GM19351 (cell line): ENCODE measurements around the gene ETV5.
"Not testable (repeated sequence)": the region's sequence is repeated elsewhere in the genome, so short reads cannot be mapped to it uniquely, and the experiment has no call there.

Source experiments
- ATAC-seq: cut with Tn5 transposase; IDR thresholded peaks from one replicate; pipeline ENCODE4 v1.9.1; 2021; ENCODE audit warnings: mild to moderate bottlenecking, moderate library complexity; ENCODE audit not compliant: unreplicated experiment

Gene ETV5

DNA sequence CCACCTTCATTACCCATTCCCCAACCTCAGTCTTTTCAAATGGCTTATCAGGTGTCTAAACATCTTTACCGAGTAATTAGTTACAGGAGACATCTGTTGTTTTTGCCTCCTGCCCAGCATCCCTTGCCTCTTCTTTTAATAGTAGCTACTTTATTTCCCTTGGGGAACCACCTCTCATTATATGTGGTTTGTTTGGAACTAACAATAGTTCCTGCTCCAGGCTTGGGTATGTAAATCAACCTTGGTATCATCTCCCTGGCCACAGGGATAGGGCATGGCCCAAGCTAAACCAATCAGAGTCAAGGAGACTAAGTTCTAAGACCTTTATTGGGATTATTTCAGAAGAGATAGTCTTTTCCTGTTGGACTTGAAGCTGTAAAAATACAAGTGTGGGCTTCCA is 76.6 kb downstream of the ETV5 start:
- no peak for ATAC-seq

- not testable (repeated sequence) for ATAC-seq
Observed at GRCh38 chr3:186025993-186026392, 82.9 kb downstream of the ETV5 start.

GRCh38 chr3:186025161-186025560 is 83.7 kb downstream of the ETV5 start:
- no peak for ATAC-seq

DNA sequence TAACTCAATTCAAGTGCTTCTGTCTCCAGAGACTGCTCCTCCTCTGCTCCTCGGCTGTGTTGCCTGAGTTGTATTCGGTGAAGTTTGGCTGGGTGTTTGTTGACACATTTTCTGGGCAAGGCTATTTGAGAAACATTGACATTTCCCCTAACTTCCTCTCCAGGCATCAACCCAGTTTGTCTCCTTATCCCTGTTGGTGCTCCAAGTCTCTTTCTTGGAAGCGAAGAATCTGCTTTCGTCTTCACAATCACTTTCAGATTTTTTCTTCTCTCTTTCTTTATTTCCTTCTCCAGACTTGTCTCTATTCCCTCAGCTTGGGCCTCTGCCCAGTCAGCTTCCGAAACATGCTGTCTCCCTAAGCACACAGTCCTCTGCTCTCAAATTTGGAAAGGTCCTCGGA is 84.7 kb downstream of the ETV5 start:
- no peak for ATAC-seq

DNA sequence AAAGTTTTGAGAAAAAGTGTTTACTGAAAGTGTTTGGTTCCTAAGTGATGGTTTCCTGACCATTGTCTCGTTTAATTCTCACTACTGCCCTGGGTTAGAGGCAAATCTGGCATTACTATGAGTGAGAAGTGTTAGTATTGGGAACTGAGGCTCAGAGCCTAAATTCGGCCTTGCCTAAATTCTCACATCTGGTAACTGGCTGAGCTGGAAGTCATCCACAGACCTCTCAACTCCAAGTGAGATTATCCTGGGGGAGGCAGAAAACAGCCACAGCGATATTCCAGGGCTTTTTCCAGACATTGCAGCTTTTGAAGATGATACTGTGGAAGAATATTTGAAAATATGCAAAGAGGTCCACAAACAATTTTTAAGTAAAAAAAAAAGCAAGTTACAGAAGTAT is 86.0 kb downstream of the ETV5 start:
- ATAC-seq: no peak

DNA sequence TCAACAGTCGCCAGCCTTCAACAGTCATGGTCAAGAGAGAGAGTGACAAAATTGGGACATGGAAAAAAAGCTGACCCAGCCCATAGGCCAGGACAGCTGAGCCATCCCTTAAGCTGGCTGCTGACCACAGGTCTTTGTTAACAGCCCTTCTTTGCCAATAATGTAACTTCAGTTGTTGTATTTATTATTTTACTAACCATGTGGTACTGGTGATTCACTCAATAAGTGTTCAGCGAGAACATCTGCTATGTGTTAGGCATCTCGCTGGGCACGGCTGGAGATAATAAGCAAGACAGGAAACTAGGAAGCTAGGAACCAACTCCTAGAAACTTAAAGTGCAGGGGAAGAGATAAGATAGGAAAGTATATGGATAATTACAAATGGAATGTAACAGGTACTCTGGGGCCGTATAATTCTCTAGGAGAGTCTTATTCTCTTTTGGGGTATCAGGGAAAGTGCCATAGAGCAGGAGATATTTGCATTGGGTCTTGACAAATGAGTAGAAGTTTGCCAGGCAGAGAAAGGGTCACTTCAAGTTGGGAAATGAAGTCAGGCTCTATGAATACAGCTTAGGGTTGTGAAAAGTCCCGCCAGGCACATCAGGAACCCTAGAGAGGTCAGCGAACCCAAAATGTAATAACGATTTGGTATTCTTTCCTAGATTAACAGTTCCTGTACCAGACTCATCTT is 87.1 kb downstream of the ETV5 start:
- no peak for ATAC-seq

GRCh38 chr3:186021250-186021649 is 87.6 kb downstream of the ETV5 start:
- ATAC-seq: not testable (repeated sequence)

DNA sequence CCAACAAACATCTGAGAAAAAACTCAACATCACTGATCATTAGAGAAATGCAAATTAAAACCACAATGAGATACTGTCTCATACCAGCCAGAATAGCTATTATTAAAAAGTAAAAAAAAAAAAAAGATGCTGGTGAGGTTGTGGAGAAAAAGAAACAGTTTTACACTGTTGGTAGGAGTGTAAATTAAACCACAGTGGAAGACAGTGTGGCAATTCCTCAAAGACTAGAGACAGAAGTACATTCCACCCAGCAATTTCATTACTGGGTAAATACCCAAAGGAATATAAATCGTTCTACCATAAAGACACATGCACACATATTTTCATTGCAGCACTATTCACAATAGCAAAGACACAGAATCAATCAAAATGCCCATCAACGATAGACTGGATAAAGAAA is 89.6 kb downstream of the ETV5 start:
- ATAC-seq: not testable (repeated sequence)

- ATAC-seq: no peak
Observed at GRCh38 chr3:186014866-186015265, 94.0 kb downstream of the ETV5 start.

DNA sequence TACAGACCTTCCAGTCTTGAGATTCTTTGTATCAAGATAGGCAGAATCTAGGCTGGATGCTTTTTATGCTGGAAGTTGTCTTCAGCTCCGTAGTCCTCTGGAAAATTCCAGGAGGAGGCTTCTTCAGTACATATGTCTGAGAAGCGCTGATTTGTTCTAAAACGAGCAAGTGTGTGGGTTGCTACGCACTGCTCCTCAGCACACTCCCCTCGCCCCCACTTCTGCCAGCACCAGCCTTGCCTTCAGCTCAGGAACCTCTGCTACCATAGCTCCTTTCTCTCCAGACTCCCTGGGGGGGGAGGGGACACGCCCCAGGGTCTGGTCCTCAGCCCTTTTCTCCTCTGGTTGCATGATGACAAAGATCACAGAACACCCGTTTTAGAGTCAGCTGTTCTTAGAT is 95.6 kb downstream of the ETV5 start:
- no peak for ATAC-seq

- no peak for ATAC-seq
Observed at GRCh38 chr3:186012137-186012536, 96.8 kb downstream of the ETV5 start.

DNA sequence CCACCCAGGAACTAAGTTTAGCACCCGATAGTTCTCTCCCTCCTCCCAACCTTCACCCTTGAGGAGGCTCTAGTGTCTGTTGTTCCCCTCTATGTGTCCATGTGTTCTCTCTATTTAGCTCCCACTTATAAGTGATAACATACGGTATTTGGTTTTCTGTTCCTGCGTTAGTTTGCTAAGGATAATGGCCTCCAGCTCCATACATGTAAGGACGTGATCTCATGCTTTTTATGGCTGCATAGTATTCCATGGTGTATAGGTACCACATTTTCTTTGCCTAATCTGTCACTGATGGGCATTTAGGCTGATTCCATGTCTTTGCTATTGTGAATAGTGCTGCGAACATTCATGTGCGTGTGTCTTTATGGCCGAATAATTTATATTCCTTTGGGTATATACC is 104.2 kb downstream of the ETV5 start:
- no peak for ATAC-seq

GRCh38 chr3:186004209-186004608 is 104.7 kb downstream of the ETV5 start:
- ATAC-seq: no peak

DNA sequence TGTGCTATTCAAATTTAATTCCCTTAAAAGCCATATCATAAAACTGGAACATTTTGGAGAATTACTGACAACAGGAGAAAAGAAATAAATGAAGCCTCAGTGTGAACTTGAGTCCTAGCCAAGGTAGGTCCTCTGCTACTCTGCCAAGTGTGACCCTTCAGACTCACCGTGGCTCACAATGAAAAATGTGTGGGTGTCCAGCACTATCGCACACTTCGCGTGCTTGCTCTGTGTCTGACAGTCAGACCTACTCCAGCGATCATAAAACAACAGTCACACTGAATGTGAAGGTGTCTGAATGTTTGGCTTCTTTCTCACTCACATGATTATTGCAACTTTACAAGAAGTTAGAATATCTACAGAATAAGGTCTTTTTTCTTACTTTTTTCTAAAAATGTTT is 105.3 kb downstream of the ETV5 start:
- no peak for ATAC-seq

- no peak for ATAC-seq
Observed at GRCh38 chr3:186002884-186003472, 105.9 kb downstream of the ETV5 start.

GRCh38 chr3:186001842-186002241 is 107.0 kb downstream of the ETV5 start:
- ATAC-seq: no peak

GRCh38 chr3:185999221-185999620 is 109.7 kb downstream of the ETV5 start:
- ATAC-seq: no peak

DNA sequence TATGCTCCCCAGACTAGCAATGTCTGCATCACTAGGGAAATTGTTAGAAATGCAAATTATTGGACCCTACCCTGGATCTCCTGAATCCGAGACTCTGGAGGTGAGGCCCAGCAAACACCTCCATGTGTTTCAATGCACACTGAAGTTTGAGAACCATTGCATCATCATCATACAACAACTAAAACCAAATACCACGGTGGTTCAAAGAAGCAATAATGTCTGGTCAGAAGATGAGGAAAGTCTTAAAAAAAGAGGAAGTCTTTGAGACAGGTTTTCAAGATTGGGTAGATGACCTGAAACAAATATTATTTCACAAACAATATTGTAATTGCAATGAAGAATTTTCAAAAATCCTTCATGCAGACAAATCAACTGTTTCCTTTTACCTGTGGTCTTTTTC is 110.8 kb downstream of the ETV5 start:
- no peak for ATAC-seq

GRCh38 chr3:185997130-185997529 is 111.8 kb downstream of the ETV5 start:
- no peak for ATAC-seq
